NCI-H2196 (cell line): Measurements from ENCODE around the gene PDGFRB.

Experiments used
- DNase-seq: peaks from one replicate; lab custom pipeline; 2025; ENCODE audit not compliant: unreplicated experiment; lab: John Stamatoyannopoulos, UW

Gene PDGFRB

GRCh38 chr5:150147670-150148069 lies 8.0 kb downstream of the PDGFRB start:
- DNase-seq: no peak

- no peak for DNase-seq
These were observed 8.6 kb downstream of the PDGFRB start for GRCh38 chr5:150146862-150147601.

DNA sequence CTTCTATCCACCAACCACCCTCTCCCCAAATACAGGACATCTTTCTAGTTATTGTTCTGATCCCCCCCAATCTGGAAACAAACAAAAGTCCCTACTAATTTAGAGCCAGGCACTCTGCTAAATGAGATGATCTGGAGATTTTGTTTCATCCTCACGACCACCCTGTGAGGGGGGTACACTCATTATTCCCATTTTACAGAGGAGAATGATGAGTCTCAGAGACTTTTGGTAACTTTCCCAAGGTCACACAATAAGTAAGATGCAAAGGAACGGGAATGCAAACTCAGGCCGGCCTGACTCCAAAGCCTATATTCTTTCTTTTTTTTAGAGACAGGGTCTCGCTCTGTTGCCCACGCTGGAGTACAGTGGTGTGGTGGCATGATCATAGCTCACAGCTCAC lies 9.4 kb downstream of the PDGFRB start:
- no peak for DNase-seq

- no peak for DNase-seq
These were observed 10.8 kb downstream of the PDGFRB start for GRCh38 chr5:150144879-150145278.

GRCh38 chr5:150144246-150144801 lies 11.3 kb downstream of the PDGFRB start:
- no peak for DNase-seq

GRCh38 chr5:150143350-150144245 lies 12.0 kb downstream of the PDGFRB start:
- no peak for DNase-seq

DNA sequence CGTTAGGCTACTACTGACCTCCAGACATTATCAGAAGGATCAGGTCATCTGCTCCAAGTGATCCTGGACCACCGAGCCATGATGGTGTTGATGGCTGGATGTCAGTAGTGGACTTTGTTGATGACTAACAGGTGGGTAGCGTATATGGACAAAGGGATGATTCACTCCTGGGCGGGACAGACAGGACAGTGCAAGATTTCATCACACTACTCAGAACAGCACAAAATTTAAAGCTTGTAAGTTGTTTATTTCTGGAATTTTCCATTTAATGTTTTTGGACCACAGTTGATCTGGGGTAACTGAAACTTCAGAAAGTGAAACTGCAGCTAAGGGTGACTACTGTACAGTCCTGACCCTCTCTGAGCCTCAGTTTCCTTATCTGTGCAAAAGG lies 12.7 kb downstream of the PDGFRB start:
- DNase-seq: no peak

DNA sequence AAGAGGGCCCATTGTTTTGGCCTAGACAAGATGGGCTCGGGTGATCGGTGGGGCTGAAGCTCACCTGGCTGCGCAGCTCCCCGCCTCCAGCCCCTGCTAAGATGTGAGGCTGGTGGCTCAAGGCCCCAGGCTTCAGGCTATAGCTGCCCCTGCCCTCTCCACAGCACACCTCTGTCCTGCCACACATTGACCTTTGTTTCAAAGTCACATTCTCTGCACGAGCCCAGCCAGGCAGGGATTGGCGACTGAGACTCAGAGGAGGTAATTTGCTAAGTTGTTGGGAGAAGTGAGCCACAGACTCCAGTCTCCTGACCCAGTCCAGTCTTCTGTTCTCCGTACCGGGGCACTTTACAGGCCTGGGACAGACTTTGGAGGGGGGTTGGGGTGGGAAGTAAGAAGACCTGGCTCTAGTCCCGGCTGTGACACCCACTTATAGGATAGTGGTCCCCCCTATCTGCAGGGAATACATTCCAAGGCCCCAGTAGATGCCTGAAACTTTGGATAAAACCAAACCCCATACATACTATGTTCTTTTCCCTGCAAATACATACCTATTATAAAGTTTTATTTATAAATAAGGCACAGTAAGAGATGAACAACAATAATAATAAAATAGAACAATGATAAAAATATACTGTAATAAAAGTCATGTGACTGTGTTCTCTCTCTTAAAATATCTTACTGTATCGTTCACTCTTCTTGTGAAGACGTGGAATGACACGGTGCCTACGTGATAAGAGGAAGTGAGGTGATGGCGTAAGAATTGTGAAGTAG lies 13.3 kb downstream of the PDGFRB start:
- no peak for DNase-seq

GRCh38 chr5:150141544-150142184 lies 14.0 kb downstream of the PDGFRB start:
- no peak for DNase-seq

- no peak for DNase-seq
These were observed 14.8 kb downstream of the PDGFRB start for GRCh38 chr5:150140830-150141229.

DNA sequence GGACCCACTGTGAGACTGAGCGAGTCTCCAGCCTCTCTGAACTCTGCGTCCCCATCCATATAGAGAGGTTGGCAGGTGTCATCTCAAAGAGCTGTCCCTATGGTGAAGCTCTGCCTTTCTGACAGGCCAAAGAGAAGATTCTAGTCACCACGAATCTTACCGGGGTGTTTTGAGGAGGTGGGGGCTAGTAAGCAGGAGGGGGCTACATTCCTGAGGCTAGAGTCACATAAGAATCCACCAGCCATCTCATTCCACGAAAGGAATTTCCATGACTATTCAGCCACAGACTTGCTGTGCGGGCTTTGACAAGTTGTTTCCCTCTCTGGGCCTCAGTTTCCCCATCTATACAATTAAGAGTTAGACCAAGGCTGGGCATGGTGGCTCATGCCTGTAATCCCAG lies 16.3 kb downstream of the PDGFRB start:
- DNase-seq: no peak

- DNase-seq: no peak
These were observed 16.9 kb downstream of the PDGFRB start for GRCh38 chr5:150138551-150139265.

DNA sequence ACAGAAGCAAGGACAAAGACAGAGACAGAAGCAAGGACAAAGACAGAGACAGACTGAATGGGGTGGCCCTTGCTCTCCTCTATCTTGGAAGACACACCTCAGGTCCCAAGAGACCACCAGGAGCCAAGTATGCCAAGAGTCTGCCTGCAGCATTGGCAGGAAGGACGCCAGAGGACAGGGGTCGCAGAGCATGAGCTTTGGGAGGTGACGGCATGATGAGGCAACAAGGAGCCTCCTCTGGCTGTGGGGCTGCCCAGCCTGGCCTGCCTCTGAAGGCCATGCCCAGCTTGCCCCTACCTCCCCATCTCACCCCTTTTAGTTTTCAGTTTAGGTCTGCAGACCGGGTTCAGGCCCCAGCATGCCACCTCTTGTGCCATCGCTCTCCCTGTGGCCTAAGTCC lies 17.6 kb downstream of the PDGFRB start:
- DNase-seq: no peak

DNA sequence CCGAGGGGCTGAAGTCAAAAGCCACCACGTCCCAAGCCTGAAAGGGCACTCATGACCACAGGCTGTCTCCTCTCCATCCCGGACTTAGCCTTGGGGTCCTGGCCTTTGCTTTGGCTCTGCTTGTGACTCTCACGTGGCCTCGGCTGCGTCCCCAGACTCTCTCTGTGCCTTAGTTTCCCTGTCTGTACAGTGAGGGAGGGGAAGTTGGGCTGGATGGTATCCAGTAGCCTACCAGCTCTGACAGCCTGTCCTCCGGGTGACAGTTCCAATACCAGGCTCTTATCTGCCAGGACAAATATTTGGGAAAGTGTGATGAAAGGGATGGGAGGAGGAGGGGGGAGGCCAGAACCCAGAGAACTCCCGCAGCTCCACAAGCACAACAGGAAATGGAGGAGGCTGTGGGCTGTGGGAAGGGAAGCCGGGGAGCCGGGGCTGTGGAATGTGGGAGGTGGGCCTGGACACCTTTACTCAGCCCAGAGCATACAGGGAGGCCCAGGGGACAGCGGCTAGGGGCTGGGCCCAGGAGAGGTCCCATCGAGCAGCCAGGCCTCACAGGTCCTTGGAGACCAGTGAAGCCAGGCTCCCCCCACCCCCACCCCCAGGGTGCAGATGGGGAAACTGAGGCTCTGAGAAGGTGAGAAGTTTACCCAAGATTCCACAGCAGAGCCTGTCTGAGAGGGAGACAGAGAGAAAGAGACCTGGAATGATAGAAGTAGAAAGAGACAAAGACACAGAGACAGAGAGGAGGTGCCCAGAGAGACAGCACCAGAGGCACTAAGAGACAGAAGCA lies 18.3 kb downstream of the PDGFRB start:
- DNase-seq: no peak

GRCh38 chr5:150136305-150137167 lies 19.1 kb downstream of the PDGFRB start:
- no peak for DNase-seq

DNA sequence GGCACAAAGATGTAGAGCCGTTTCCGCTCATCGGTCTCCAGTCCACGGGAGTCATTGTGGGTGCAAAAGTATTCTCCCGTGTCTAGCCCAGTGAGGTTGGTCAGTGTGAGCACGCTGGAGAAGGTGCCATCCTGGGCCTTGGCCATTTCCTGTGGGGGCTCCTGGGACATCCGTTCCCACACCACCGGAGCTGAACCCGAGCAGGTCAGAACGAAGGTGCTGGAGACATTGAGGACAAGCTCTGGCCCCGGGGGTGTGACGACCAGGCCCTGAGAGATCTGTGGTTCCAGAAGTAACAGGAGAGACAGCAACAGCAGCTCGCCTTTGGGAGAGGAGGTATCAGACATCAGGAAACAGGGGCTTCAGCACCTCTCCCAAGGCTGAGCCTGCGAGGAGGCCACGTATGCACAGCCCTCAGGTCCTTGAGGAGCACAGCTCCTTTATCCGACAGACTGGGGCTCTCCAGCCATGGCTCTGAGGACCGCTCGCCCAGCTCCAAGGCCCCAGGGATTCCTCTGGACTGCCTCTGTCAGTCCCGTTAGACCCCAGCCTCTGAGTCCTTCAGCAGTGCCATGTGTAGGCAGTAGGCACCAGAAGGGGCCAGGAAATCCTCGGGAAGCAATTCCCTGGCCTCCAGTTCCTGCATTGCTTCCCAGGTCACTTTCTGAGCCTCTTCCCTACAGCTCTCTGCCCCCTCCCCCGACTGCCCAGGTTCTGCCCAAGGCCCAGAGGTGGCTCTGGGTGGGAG lies 19.9 kb downstream of the PDGFRB start:
- DNase-seq: no peak

GRCh38 chr5:150134198-150134588 lies 21.5 kb downstream of the PDGFRB start:
- DNase-seq: no peak
